GM23248 (cell line): ENCODE data around the gene CCNY.

Experiments used
- EZH2 ChIP-seq: fragments of 200-600 bp; sonication (generic); IDR thresholded peaks from 2 replicates; pipeline ENCODE4 v1.6.1; 2018; ENCODE audit warnings: antibody characterized with exemption, mild to moderate bottlenecking; ENCODE audit not compliant: insufficient read depth, poor library complexity, severe bottlenecking
- EZH2phosphoT487 ChIP-seq: fragments of 200-600 bp; sonication (generic); IDR thresholded peaks from 2 replicates; pipeline ENCODE4 v1.6.1; 2018; ENCODE audit warnings: antibody characterized with exemption, moderate library complexity, mild to moderate bottlenecking, low read depth; ENCODE audit not compliant: insufficient read depth

- no peak for TF ChIP-seq EZH2
- no peak for TF ChIP-seq EZH2phosphoT487
Observed at GRCh38 chr10:35420827-35421552, 84.7 kb downstream of the CCNY start.
